A673 (cell line): ENCODE data around the gene PSD2. TPM values are rescaled to one million over a fixed set of nuclear protein-coding genes. Genes with fewer than 3 reads are reported as not detected.
A peak's percentile ranks its signal among the peaks of the same experiment; 100 is the strongest.

ENCODE experiments used
- BruUV-seq: library from RNA; stranded (reverse); fragments of 400-500 nt; replicated peaks from 2 replicates; lab custom pipeline; 2021; lab: Mats Ljungman, UMichigan
- CTCF ChIA-PET: fragments of 300-600 bp; sonication (Branson Sonifier 250); formaldehyde crosslinking; loops from one replicate; lab custom pipeline; 2022; ENCODE audit warnings: antibody characterized with exemption; lab: Charles Lee
- POLR2A ChIA-PET: fragments of 300-600 bp; sonication (Branson Sonifier 250); formaldehyde crosslinking; loops from one replicate; lab custom pipeline; 2022; ENCODE audit warnings: antibody characterized with exemption; ENCODE audit not compliant: low non-redundant PET; lab: Charles Lee
- DNase-seq: peaks from one replicate; pipeline ENCODE4 v3.0.0-alpha.2; 2015; ENCODE audit warnings: low spot score
- H3K27ac ChIP-seq: fragments of 200-600 bp; sonication (generic); 2 replicates; pipeline ENCODE4 v1.5.1; 2016; ENCODE audit warnings: mixed run types, low read depth, mild to moderate bottlenecking, mixed read lengths, antibody characterized with exemption, low read length; ENCODE audit not compliant: poor library complexity, severe bottlenecking
- H3K27me3 ChIP-seq: fragments of 200-600 bp; sonication (generic); replicated peaks from 2 replicates; pipeline ENCODE4 v1.6.1; 2017; ENCODE audit warnings: mixed run types, low read depth, mild to moderate bottlenecking, mixed read lengths, antibody characterized with exemption, low read length; ENCODE audit not compliant: insufficient read depth, poor library complexity
- H3K36me3 ChIP-seq: fragments of 200-600 bp; sonication (generic); 2 replicates; pipeline ENCODE4 v1.6.1; 2016; ENCODE audit warnings: mixed run types, mild to moderate bottlenecking, mixed read lengths, antibody characterized with exemption, low read length; ENCODE audit not compliant: insufficient read depth, poor library complexity, severe bottlenecking
- H3K4me1 ChIP-seq: fragments of 200-600 bp; sonication (generic); 2 replicates; pipeline ENCODE4 v1.6.1; 2017; ENCODE audit warnings: mixed run types, mild to moderate bottlenecking, mixed read lengths, antibody characterized with exemption, low read length; ENCODE audit not compliant: insufficient read depth, poor library complexity, severe bottlenecking
- H3K4me3 ChIP-seq: fragments of 200-600 bp; sonication (generic); 2 replicates; pipeline ENCODE4 v1.5.1; 2016; ENCODE audit warnings: low read depth, mixed run types, mild to moderate bottlenecking, mixed read lengths, low read length; ENCODE audit not compliant: poor library complexity, severe bottlenecking
- H3K9me3 ChIP-seq: fragments of 200-600 bp; sonication (generic); 2 replicates; pipeline ENCODE4 v1.6.1; 2016; ENCODE audit warnings: mixed run types, low read depth, mild to moderate bottlenecking, mixed read lengths, antibody characterized with exemption, low read length; ENCODE audit not compliant: poor library complexity, severe bottlenecking
- CTCF ChIP-seq: fragments of 300-800, 200-600 bp; sonication (generic); conservative IDR thresholded peaks from 2 replicates; pipeline ENCODE4 v1.5.1; 2017; ENCODE audit warnings: low read depth, mild to moderate bottlenecking, antibody characterized with exemption, low read length, moderate library complexity, mixed read lengths
- EZH2 ChIP-seq: fragments of 200-600 bp; sonication (generic); IDR thresholded peaks from 2 replicates; pipeline ENCODE4 v1.6.1; 2017; ENCODE audit warnings: borderline replicate concordance, low read depth, mild to moderate bottlenecking, mixed read lengths, antibody characterized with exemption, low read length; ENCODE audit not compliant: poor library complexity, severe bottlenecking
- intact Hi-C: fragments of 100-400 bp; cut with micrococcal nuclease; formaldehyde crosslinking; loops from one replicate; pipeline ENCODE4 v1.10.0; 2022; ENCODE audit not compliant: unreplicated experiment
- total RNA-seq: library from RNA; stranded (reverse); gene quantifications from 2 replicates; pipeline ENCODE4 v1.2.3, GENCODE V29; 2021

Gene PSD2
- total RNA-seq, 1 experiment from 2014 or later: 0.26 TPM

GRCh38 chr5:139861021-139861888, 65.6 kb downstream of the PSD2 start:
- H3K4me1 ChIP-seq: no peaks in the 10 kb centered on the region
- DNase-seq: no peak
- H3K4me3 ChIP-seq: no peak overlapping the region
- H3K9me3 ChIP-seq: no peaks in the 10 kb centered on the region
- H3K27me3 ChIP-seq: no peaks in the 10 kb centered on the region
- POLR2A ChIA-PET: no interaction called here
- CTCF ChIA-PET: interaction anchor here (1.1 kb wide), 1 partner anchor 74 kb away, joined by 4 read pairs; no protein-coding TSS in a partner anchor
- TF ChIP-seq CTCF (no peak), EZH2 (no peak)
- H3K36me3 ChIP-seq: no peaks in the 10 kb centered on the region
- no peak overlapping the region for H3K27ac ChIP-seq
- intact Hi-C loops: no loop called here
- BruUV-seq: no TSS peak

- Histone ChIP-seq H3K4me1 (no peaks in the 10 kb centered on the region), H3K9me3 (no peaks in the 10 kb centered on the region), H3K27me3 (peaks cover 3% of the 10 kb centered on the region), H3K36me3 (no peaks in the 10 kb centered on the region), H3K27ac (no peak overlapping the region), H3K4me3 (no peak overlapping the region)
- intact Hi-C loops: no loop called here
- no peak for DNase-seq
- POLR2A ChIA-PET: no interaction called here
- BruUV-seq: no TSS peak
- CTCF ChIA-PET: no interaction called here
- TF ChIP-seq EZH2: no peak
- no peak for TF ChIP-seq CTCF
Measured at GRCh38 chr5:139861889-139862207, 66.2 kb downstream of the PSD2 start.

- ChIA-PET POLR2A (no interaction called here), CTCF (no interaction called here)
- no TSS peak for BruUV-seq
- TF ChIP-seq EZH2: no peak
- no peak for TF ChIP-seq CTCF
- Histone ChIP-seq H3K9me3 (no peaks in the 10 kb centered on the region), H3K27me3 (peaks cover 4% of the 10 kb centered on the region), H3K27ac (no peak overlapping the region), H3K4me1 (no peaks in the 10 kb centered on the region), H3K36me3 (no peaks in the 10 kb centered on the region), H3K4me3 (no peak overlapping the region)
- peak; percentile 13 for DNase-seq
- intact Hi-C loops: no loop called here
Measured at GRCh38 chr5:139862313-139862712, 66.7 kb downstream of the PSD2 start.
